HTERT RPE-1 (cell line): ENCODE results near the gene PLA2G6.

Experiments used
- in situ Hi-C: fragments of 300-500 bp; cut with MboI; formaldehyde crosslinking; loops from 4 replicates; pipeline ENCODE4 v1.14.3; 2020; ENCODE audit warnings: low sequenced_read_pairs

The PLA2G6 gene

GRCh38 chr22:38214302-38215056 is 32.8 kb upstream of the PLA2G6 start:
- in situ Hi-C loops = no loop called here

GRCh38 chr22:38213990-38214301 is 32.3 kb upstream of the PLA2G6 start:
- in situ Hi-C loops = no loop called here

DNA sequence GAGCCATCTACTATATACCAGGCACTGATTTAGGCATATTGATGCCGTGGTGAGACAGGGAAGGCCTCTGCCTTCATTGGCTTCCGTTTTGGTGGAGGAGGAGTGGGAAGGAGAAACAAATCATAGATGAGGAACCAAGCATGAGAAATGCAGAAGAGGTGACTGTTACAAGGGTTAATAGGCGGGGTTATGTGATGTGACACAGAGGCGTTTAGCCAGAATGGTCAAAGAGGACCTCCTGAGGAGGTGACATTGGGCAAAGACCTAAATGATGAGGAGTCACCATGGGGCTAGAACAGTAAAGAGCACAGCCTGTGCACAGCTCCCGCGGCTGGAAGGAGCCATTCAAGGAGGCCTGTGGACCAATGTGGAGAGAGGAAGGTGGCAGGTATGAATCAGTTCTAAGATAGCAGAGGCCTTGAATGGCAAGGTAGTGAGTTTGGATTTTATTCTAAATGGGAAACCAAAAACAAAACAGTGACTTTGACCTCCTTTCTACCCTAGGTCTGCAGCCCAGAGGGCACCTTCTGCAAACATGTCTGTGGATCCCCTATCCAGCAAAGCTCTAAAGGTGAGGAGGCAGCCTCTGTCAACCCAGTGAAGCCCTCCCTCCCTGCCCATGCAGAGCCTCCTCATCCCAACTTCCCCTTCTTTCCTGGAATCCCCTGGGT is 31.8 kb upstream of the PLA2G6 start:
- in situ Hi-C loops = no loop called here

- in situ Hi-C loops = no loop called here
Measured at GRCh38 chr22:38212442-38212841, 30.8 kb upstream of the PLA2G6 start.

- in situ Hi-C loops = no loop called here
Measured at GRCh38 chr22:38211556-38211955, 29.9 kb upstream of the PLA2G6 start.

DNA sequence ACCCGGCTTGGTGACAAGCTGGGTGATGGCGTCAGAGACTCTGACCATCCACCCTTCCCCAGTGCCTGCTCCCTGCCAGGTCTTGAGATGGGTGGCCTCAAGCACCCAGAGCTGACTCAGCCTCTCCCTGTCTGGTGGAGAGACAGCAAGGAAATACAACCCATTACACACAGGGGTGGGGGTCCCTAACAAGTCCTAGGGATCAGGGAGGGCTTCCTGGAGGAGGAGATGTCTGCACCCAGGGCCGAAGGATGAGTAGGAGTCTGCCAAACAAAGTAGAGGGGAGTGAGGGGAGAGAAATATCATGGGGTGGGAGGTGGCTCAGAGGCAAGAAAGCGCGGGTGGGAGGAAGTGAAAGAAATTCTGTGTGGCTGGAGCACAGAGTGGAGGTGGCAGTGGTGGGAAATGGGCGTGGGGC is 26.9 kb upstream of the PLA2G6 start:
- in situ Hi-C loops = no loop called here

GRCh38 chr22:38207898-38208432 is 26.3 kb upstream of the PLA2G6 start:
- in situ Hi-C loops = no loop called here

DNA sequence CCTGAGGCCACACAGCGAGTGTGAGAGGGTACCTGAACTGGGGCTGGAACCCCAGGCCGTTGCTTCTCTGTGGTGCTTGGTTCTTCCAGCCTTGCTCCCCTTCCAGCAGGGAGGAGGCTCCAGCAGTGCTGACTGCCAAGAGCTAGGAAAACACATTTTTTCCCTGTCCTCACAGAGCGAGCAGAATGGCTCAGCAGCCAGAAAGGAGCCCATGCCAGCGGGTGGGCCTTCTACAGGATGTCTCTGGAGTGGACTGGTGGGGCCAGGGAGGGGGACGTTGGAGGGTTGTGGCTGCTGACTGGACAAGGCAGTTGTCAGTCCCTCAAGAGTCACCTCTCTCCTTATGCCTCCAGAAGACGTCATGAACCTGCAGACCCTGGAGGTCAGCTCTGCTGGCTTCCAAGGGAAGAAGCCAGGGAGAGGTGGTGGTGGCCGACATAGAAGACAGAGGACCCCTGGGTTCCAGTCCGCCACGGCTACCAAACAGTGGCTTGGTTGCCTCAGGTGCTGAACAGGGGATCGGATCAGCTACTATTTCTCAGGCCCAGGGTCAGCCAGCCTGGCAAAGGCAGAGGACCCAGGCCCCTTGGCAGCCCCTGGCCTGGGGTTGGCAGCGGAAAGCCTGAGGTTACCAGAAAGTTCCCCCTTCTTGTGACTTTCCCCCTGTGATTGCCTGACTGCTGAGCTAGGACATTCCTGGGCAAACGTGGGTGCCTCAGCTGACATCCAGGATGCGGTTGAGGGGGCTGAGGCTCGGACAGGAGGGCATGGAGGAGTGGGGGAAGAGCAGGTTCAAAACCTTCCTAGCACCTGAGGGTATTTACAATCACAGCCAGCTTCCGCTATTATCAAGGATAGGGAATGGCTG is 23.9 kb upstream of the PLA2G6 start:
- in situ Hi-C loops = no loop called here

GRCh38 chr22:38204784-38205183 is 23.2 kb upstream of the PLA2G6 start:
- in situ Hi-C loops = no loop called here

GRCh38 chr22:38203855-38204514 is 22.4 kb upstream of the PLA2G6 start:
- in situ Hi-C loops = no loop called here

- in situ Hi-C loops = no loop called here
Measured at GRCh38 chr22:38203090-38203810, 21.6 kb upstream of the PLA2G6 start.

DNA sequence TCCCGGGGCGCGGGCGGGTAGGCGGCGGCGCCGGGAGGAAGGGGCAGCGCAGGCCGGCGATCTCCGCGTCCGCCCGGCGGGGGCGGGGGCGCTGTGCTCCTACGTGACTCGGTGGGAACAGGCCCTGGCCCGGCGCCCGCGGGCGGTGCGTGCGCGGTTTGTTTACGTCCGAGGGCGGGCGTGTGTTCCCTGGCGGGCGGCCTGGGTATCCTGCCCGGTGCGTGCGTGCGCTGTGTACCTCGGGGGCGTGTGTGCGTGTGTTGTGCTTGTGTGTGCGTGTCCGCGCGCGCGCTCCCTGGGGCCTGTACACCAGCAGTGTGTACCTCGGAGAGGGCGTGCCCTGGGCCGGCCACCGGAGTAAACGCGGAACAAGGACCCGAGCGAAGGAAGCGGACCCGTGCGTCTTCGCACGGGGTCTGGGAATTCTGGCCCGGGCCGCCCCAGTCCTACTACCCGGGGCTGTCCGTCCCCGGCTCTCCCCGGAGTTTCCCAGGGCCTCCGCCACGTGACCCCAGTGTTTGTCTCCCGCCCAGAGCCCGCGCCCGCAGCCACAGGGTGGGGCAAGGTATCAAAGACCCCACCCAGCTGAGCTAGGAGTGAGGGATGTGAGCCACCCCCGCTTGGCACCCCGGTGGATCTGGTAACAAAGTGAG is 20.9 kb upstream of the PLA2G6 start:
- in situ Hi-C loops = no loop called here

DNA sequence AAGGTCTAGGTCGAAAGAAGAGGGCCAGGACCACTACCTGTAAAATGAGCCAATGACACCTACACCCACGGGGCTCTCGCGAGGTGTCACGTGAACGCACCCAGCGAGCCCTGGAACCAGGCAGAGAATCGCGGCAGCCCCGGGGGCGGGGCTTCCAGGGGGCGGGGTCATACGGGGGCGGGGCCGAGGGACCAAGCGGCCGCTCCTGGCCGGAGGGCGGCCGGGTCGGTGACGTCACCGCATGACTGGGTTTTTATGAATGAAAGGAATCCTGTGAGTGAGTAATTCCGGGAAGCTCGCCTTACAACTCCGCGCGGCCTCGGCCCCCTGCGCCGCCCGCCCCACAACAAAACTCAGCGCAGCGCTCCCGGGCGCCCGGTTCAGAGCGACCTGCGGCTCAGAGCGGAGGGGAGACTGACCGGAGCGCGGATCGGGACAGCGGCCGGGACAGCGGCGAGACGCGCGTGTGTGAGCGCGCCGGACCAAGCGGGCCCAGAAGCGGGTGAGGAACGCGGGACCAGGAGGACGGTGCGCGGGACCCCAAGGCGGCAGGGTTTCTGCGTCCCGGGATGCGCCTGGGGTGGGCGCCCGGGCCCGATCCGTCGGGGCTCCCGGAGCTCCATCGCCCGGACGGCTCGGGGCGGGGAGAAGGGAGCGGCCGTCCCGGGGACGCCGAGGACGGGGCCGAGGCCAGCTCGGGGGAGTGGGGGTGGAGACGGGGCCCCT is 20.2 kb upstream of the PLA2G6 start, which contains the start of gene MAFF:
Gene MAFF, plus strand, starts transcription at position 284 of the 726 bp plus-strand sequence. CDS start 11,860 bp downstream, outside the sequence.
- in situ Hi-C loops = no loop called here

- in situ Hi-C loops = no loop called here
Measured at GRCh38 chr22:38201371-38201710, 19.7 kb upstream of the PLA2G6 start.

- in situ Hi-C loops = no loop called here
Measured at GRCh38 chr22:38199826-38200559, 18.4 kb upstream of the PLA2G6 start.

DNA sequence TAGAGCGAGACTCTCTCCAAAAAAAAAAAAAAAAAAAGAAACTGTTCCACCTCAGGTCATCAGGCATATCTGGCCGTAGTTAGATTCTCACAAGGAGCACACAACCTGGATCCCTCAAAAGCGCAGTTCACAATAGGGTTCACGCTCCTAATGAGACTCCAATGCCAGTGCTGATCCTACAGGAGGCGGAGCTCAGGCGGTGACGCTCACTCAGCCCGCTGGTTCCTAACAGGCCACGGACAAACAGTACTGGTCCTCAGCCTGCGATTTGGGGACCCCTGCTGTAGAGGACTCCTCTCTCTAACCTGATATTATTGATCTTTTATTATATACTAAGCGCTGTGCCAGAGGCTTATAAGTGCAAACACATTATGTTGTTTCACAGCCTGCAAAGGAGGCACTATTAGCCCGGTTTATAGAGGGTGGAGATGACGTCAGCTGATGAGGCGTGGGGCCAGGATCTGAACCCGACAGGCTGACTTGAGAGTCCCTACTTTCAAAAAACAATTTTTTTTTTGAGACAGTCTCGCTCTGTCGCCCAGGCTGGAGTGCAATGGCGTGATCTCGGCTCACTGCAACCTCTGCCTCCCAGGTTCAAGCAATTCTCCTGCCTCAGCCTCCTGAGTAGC is 15.3 kb upstream of the PLA2G6 start:
- in situ Hi-C loops = no loop called here

GRCh38 chr22:38193580-38193979 is 11.9 kb upstream of the PLA2G6 start:
- in situ Hi-C loops = no loop called here

DNA sequence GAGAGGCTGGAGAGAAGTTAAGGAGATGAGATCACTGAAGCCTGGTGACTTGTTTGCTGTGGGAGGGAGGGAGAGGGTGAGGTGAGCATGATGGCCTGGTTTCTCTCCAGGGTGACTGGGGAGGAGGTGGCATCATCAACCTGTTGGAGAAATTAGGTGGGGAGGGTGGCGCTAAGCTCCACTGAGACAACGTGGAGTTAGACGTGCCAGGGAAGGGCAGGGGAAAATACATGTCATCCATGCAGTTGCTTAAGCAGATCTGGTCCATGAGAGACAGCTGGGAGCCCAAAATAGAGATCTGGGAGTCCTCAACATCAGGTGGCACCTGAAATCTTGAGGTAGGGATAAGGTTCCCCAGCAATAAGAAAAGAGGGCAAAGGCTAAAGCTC is 10.8 kb upstream of the PLA2G6 start:
- in situ Hi-C loops = no loop called here
